ENCODE results near the gene CEP20.

Gene CEP20

DNA sequence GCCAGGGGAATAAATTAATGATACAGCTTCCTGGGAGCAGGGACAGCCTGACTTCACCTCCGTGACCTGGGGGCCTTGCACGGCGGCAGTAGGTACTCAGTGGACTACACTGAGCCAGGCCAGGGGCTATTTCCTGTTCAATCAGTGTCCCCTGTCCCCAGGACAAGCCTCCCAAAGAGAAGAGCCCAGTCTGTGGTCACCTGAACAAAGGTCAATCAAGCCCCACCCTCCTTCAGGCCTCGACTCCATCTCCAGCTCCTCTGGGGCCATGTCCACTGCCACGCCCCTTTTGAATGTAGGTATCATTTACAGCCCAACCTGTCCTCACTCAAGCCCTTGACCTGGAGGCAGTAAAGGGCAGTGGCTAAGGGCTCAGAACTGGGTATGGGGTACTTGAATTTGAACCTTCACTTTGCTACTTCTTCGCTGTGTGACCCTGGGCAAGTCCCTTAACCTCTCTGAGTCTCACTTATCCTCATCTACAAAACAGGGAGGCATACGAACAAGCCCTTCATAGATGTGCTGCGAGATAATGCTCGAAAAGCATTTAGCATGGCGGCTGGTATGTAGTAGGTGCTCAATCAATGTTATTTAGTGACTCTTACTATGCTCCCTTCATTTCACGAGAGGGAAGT, 60.6 kb downstream of the CEP20 start:
- no peak for DNase-seq

DNA sequence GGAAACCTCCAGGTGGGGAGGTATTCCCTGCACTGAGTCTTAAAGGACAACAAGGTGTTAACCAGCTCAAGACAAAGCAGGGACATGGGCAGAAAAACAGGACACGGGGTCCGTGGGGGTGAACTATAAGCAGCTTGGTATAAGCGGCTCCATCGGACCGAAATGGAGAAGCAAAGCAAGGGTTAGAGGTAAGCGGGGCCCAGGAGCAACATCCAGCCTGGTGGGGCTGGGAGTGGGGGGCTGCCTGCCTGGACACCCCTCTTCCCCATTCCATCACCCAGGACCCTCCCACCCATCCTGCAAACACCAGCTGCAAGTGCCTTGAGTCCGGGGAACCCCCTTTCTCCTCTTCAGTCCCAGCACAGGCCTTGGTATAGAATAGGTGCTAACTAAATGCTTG, 61.1 kb downstream of the CEP20 start:
- DNase-seq, result no peak

DNA sequence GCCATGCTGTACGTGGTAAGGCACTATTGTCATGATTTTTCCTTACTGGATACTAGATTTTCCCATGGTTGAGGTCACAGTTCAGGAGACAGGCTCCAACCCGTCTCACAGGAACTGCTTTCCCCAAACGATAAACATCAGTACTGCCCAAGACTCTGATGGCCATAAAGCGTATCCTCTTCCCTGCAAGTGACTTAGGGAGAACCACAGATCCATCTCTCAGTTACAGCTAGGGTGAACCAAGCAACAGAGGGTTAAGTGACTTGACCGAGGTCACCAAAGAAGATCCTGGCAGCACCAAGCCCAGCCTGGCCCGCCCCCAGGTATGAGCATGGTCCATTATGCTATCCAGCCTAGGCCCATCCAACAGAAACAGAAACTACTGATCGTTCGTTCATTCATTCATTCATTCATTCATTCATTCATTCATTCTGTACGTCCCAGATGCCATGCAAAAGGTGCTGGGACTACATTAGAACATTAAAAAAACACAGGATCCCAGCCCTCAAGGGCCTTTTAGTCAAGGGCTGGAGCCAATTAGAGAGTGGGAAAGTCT, 62.6 kb downstream of the CEP20 start:
- no peak for DNase-seq

DNA sequence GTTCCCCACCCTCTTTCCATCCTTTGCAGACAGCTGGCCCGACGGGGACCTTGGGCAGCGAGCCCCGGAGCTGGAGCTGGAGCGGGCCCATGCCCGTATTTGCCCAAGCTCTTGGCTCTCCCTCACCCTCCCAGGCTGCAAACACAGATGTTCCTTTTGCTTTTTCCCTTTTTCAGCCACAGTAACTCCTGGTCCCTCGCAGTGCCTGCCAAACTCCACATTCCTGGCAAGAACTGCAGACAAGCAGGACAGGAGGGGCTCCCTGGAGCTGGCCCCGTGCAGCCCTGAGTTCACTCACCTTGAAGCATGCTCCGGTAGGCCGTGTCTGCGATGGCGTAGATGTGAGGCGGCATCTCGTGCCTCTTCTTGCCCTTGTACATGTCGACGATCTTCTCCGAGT, 65.4 kb downstream of the CEP20 start:
- no peak for DNase-seq

DNA sequence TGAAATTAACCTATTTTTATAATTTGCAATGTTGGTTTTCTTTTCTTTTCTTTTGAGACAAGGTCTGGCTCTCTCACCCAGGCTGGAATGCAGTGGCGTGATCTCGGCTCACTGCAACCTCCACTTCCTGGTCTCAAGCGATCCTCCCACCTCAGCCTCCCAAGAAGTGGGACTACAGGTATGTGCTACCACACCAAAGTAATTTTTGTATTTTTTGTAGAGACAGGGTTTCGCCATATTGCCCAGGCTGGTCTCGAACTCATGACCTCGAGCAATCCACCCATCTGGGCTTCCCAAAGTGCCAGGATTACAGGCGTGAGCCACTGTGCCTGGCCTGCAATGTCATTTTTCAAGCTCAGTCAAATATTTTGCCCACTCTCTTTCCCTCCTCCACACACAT, 67.6 kb downstream of the CEP20 start:
- DNase-seq, result no peak

DNA sequence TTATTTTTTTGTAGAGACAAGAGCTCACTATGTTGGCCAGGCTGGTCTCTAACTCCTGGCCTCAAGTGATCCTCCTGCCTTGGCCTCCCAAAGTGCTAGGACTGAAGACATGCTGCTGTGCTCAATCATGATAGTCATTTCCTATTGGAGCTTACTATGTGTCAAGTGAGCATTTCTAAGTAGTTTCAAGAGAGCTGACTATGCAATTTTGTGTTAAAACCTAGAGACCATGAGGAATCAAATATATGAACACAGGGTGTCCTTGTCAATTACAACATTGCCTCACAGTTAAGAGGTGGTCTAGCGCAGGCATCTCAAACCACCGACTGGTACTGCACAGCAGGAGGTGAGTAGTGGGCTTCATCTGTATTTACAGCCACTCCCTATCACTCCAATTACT, 69.4 kb downstream of the CEP20 start:
- DNase-seq, result no peak

DNA sequence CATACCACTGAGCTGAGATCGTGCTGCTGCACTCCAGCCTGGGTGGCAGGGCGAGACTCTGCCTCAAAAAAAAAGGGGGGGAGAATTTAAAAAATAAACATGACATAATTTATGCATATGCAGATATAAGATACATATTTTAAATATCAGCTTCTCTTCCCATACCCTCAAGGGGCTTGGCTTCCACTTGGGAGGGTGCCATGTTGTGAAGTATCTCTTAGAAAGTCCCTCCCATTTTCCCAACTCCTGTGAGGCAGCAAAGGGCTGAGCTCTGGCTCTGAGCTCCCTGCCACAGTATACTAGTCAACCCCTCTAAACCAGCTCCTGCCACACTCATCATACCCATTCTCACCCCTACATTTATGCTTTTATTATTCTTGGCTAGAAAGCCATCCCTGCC, 71.0 kb downstream of the CEP20 start:
- DNase-seq, result no peak

DNA sequence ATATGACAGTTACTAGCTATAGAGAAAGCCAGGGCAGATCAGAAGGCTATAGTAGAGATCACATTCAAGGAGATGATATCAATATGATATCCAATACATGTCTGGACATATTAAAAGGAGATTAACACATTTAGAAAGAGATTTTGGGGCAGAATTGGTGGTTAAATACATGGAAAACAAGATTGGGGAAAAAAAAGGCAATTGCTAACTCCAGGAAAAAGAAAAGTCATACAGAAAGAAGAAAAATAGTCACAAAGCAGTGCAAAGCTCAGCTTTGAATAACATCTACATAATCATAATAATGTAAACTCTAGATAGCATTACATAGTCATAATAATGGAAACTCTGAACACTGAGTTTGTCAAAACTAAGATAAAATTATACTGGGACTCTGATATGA, 72.2 kb downstream of the CEP20 start:
- no peak for DNase-seq

All from KG1 (cell line).